NCI-H187 treated with DMSO at 0.1 percent for 48 hours (cell line): ENCODE results near the gene CYB5D1.
"Not testable (repeated sequence)": the region's sequence is repeated elsewhere in the genome, so short reads cannot be mapped to it uniquely, and the experiment has no call there.

Source experiments
- DNase-seq: peaks from one replicate; lab custom pipeline; 2025; lab: John Stamatoyannopoulos, UW

CYB5D1 gene, protein sequence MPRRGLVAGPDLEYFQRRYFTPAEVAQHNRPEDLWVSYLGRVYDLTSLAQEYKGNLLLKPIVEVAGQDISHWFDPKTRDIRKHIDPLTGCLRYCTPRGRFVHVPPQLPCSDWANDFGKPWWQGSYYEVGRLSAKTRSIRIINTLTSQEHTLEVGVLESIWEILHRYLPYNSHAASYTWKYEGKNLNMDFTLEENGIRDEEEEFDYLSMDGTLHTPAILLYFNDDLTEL

GRCh38 chr17:7857713-7858521 is at the start of gene CYB5D1:
Gene CYB5D1, plus strand, starts transcription at chr17:7858003. Its CDS starts 132 bp downstream, at chr17:7858135.
- no peak for DNase-seq

GRCh38 chr17:7809086-7809790 is 48.6 kb upstream of the CYB5D1 start:
- DNase-seq: no peak

- DNase-seq: not testable (repeated sequence)
These were observed 47.9 kb upstream of the CYB5D1 start for GRCh38 chr17:7809791-7810343.

GRCh38 chr17:7811251-7811650 is 46.6 kb upstream of the CYB5D1 start:
- no peak for DNase-seq

DNA sequence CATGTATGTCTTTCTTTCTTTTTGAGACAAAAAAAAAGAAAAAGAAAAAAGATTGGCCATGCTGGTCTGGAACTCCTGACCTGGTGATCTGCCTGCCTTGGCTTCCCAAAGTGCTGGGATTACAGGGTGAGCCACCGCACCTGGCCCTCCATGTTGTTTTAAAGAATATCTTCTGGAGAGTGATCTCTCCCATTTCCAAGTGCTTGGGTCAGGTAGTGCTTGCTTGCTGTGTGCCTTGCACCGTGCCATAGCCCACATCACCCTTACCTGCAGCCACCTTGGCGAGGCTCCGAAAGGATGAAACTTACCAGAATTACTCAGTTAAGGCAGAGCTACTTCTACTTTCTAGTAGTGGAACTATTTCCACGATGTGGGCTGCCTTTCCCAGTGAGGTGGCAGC is 42.8 kb upstream of the CYB5D1 start:
- DNase-seq: no peak

DNA sequence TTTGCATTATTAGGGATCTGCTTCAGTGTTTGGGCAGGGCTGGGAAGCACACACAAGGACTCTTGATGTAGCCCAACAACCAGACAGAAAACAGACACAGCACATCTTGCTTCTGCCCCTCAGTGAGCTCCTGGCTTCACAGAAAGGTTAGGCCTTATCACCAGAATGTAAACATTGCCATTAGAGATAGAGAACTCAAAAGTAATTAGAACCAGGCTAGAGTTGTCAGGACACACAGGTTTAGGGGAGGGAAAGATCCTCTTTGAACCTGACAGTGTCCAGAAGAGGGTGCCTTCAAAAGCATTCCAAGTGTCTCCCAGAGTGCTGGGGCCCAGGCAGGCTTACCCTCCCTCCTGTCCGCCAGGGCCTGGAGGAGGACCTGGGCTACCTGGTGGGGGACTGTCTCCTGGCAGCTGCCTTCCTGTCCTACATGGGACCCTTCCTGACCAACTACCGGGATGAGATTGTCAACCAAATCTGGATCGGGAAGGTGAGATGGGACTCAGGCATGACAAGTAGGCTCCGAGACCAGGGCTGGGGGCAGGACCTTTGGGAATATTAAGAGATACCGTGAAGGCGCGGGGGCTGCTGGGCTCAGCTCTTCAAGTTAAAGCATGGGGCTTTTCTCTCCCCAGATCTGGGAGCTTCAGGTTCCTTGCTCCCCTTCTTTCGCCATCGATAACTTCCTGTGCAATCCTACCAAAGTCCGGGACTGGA is 40.7 kb upstream of the CYB5D1 start:
- DNase-seq: no peak

DNA sequence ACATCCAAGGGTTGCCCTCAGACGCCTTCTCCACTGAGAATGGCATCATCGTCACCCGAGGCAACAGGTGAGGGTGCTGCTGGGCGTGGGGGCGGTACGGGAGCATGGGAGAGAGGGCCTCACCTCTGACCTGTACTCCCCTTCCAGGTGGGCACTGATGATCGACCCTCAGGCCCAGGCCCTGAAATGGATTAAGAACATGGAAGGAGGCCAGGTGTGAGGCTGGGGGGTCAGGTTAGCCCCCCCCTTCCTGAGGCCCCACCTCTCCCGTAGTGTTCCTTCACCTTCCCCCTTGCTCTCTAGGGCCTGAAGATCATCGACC is 40.2 kb upstream of the CYB5D1 start:
- no peak for DNase-seq

DNA sequence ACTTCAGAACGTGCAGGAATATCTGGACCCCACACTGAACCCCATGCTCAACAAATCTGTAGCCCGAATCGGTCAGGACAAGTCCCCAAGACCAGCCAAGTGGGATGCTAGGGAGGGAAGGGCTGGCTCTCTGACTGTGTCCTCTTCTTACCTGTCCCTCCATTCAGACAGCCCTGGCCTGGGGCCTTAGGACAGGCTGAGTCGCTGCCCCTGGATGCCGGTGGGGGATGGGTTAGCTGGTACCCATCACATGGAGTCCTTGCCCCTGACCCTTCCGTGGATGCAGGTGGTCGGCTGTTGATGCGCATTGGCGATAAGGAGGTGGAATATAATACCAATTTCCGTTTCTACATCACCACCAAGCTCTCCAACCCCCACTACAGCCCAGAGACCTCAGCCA is 39.8 kb upstream of the CYB5D1 start:
- DNase-seq: no peak

DNA sequence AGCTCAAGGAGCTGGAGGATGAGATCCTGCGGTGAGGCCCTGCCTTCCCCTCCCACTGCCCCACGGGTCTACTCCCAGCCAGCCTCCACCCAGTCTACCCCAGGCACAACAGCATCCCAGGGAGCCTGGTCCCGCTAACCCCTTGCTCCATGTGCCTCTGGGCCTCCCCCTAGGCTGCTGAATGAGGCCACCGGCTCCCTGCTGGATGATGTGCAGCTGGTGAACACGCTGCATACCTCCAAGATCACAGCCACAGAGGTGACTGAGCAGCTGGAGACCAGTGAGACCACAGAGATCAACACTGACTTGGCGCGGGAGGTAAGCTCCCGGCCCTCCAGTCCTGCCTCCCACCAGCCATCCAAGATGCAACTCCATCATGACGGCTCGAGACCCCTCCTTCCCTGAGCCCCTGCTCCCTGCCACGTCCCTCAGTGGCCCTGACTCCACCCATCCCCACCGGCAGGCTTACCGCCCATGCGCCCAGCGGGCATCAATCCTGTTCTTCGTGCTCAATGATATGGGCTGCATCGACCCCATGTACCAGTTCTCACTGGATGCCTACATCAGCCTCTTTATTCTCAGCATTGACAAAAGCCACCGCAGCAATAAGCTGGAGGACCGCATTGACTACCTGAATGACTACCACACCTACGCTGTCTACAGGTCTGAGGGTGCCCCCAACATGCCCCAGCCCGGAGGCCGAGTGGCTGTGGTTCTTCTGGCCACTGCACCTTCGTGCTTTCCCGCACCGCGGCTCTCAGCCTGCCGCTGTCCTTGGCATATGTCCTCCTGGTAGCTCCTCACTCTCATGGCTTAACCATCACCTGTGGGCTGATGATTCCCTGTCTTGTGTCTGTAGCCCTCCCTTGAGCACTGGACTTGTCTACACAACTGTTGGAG is 38.8 kb upstream of the CYB5D1 start:
- DNase-seq: no peak

DNA sequence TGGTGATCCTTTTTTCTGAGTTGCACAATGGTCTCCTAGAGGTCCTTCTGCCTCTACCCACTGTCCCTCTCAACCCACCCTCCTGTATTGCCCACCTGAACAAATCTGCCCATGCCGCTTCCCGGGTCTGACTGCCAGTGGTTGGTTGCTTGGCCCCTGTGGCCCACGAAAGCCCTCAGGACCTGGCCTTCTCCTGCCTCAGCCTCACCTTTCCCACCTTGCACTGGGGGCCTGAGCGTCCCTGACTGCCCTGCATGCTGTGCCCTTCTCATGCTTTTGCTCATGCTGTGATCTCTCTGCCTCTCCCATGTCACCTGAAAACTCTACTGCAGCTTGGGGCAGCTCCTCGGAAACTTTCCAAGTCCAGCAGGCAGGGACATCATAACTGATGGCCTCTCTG is 37.6 kb upstream of the CYB5D1 start:
- no peak for DNase-seq

DNA sequence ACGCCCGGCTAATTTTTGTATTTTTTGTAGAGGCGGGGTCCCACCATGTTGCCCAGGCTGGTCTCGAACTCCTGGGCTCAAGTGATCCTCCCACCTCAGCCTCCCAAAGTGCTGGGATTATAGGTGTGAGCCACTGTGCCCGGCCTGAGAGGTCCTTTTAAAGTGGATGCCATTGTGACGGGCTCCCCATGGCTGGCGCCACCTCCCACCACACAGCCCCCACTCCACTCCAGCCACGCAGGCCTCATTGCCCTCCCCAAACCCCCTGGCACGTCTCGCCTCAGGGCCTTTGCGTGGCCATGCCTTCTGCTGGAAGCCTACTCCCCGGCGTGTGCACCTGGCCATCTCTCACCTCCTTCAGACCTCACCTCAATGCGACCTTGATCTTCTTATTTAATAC is 35.7 kb upstream of the CYB5D1 start:
- DNase-seq: no peak

GRCh38 chr17:7823581-7824001 is 34.2 kb upstream of the CYB5D1 start:
- DNase-seq: no peak

- DNase-seq: no peak
These were observed 33.5 kb upstream of the CYB5D1 start for GRCh38 chr17:7824021-7824924.

GRCh38 chr17:7825206-7825990 is 32.4 kb upstream of the CYB5D1 start:
- no peak for DNase-seq

- no peak for DNase-seq
These were observed 27.2 kb upstream of the CYB5D1 start for GRCh38 chr17:7830616-7831015.

DNA sequence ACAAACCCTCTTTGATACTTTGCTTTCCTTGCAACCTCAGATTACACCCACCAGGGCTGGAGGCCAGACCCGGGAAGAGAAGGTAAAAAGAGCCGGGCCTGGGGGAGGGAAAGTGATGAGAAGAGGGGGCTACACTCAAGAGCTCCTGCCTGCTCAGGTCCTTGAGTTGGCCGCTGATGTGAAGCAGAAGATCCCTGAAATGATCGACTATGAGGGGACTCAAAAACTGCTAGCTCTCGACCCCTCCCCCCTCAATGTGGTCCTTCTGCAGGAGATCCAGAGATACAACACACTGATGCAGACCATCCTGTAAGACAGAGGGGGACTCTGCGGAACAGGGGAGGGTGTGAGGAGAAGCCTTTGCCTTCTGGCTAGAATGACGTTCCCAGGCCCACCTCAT is 26.6 kb upstream of the CYB5D1 start:
- no peak for DNase-seq

DNA sequence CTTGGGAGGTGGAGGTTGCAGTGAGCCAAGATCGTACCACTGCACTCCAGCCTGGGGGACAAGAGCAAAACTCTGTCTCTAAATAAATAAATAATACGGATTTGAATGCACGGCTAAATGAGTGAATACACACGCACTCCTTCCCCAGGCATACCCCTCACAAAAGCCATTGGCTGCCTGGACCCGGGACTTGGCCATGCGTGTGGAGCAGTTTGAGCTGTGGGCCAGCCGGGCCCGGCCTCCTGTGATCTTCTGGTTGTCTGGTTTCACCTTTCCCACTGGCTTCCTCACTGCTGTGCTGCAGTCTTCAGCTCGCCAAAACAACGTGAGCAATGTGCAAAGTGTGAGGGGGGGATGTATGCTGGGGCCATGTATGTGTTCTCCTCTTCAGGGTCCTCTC is 25.4 kb upstream of the CYB5D1 start:
- no peak for DNase-seq

- DNase-seq: no peak
These were observed 24.6 kb upstream of the CYB5D1 start for GRCh38 chr17:7833011-7833794.
